H1 (cell line): Measurements from ENCODE around the gene RNF220. TPM values are rescaled to one million over a fixed set of nuclear protein-coding genes. Genes with fewer than 3 reads are reported as not detected.
"Not testable (repeated sequence)": the region's sequence is repeated elsewhere in the genome, so short reads cannot be mapped to it uniquely, and the experiment has no call there.

Experiments used
- CTCF ChIA-PET: fragments of 300-600 bp; sonication (Branson Sonifier 250); formaldehyde crosslinking; loops from one replicate; lab custom pipeline; 2021; ENCODE audit not compliant: partially characterized antibody; lab: Charles Lee
- POLR2A ChIA-PET: fragments of 300-600 bp; sonication (Branson Sonifier 250); formaldehyde crosslinking; loops from one replicate; lab custom pipeline; 2021; ENCODE audit warnings: inconsistent platforms; ENCODE audit not compliant: partially characterized antibody; lab: Charles Lee
- DNase-seq, 2 experiments: peaks; one replicate each; pipeline versions ENCODE4 v3.0.0 to v3.0.0-alpha.2; 2010 to 2022; ENCODE audit warnings: low spot score in 2 of 2, low read depth in 1 of 2, mixed read lengths in 1 of 2
- FAIRE-seq: peaks from 2 replicates; lab custom pipeline; 2011; peaks lifted over from hg19 to GRCh38; lab: Jason Lieb, UNC
- H2AFZ ChIP-seq: 2 replicates; pipeline ENCODE4 v1.8.1; 2012; ENCODE audit warnings: low read length, inconsistent platforms
- H2AK5ac ChIP-seq: 2 replicates; pipeline ENCODE4 v1.6.1; 2013; ENCODE audit warnings: low read depth, low read length
- H2BK120ac ChIP-seq: replicated peaks from 2 replicates; pipeline ENCODE3; 2013; ENCODE audit warnings: low read depth, low read length, inconsistent platforms
- H2BK12ac ChIP-seq: 2 replicates; pipeline ENCODE4 v1.6.1; 2013; ENCODE audit warnings: low read depth, low read length
- H2BK15ac ChIP-seq: 2 replicates; pipeline ENCODE4 v1.6.1; 2013; ENCODE audit warnings: low read length
- H2BK20ac ChIP-seq: 2 replicates; pipeline ENCODE4 v1.6.1; 2013; ENCODE audit warnings: low read length
- H2BK5ac ChIP-seq: 2 replicates; pipeline ENCODE4 v1.6.1; 2013; ENCODE audit warnings: low read depth, low read length
- H3K14ac ChIP-seq: 2 replicates; pipeline ENCODE4 v1.6.1; 2013; ENCODE audit warnings: inconsistent platforms; ENCODE audit not compliant: insufficient read length
- H3K18ac ChIP-seq: 2 replicates; pipeline ENCODE4 v1.6.1; 2013; ENCODE audit warnings: low read length; ENCODE audit errors: extremely low read depth
- H3K23ac ChIP-seq: 2 replicates; pipeline ENCODE4 v1.6.1; 2013; ENCODE audit warnings: inconsistent platforms; ENCODE audit not compliant: insufficient read length
- H3K23me2 ChIP-seq: 2 replicates; pipeline ENCODE4 v1.6.1; 2013; ENCODE audit warnings: low read depth, low read length
- H3K27ac ChIP-seq: 2 replicates; pipeline ENCODE4 v1.6.1; 2011; ENCODE audit warnings: low read depth, low read length, inconsistent platforms
- H3K27me3 ChIP-seq, 4 experiments: replicated peaks in 1 of 4; 1 replicate in 1 of 4; 2 replicates in 3 of 4; pipeline versions ENCODE4 v1.6.1 to v1.8.1; 2011 to 2013; ENCODE audit warnings: low read length in 3 of 4, mild to moderate bottlenecking in 3 of 4, inconsistent platforms in 2 of 4, mixed read lengths in 2 of 4, moderate library complexity in 1 of 4; ENCODE audit not compliant: control insufficient read depth in 3 of 4, insufficient read depth in 3 of 4; ENCODE audit errors: extremely low read depth in 1 of 4
- H3K36me3 ChIP-seq, 4 experiments: 2 replicates each; pipeline versions ENCODE4 v1.6.1 to v1.8.1; 2011 to 2013; ENCODE audit warnings: mild to moderate bottlenecking in 4 of 4, low read length in 3 of 4, moderate library complexity in 2 of 4, control low read depth in 1 of 4, inconsistent platforms in 1 of 4; ENCODE audit not compliant: insufficient read depth in 4 of 4, control insufficient read depth in 2 of 4
- H3K4ac ChIP-seq: replicated peaks from 2 replicates; pipeline ENCODE3; 2013; ENCODE audit warnings: low read length, low read depth, mixed read lengths, inconsistent platforms; ENCODE audit not compliant: insufficient read length
- H3K4me1 ChIP-seq, 4 experiments: replicated peaks in 1 of 4; 1 replicate in 1 of 4; 2 replicates in 3 of 4; pipeline versions ENCODE4 v1.6.1 to v1.8.1; 2011 to 2013; ENCODE audit warnings: low read length in 3 of 4, inconsistent platforms in 2 of 4, mixed read lengths in 1 of 4; ENCODE audit not compliant: insufficient read depth in 4 of 4, control insufficient read depth in 3 of 4
- H3K4me2 ChIP-seq, 2 experiments: 2 replicates each; pipeline versions ENCODE4 v1.6.1 to v1.8.1; 2011 to 2013; ENCODE audit warnings: low read depth in 2 of 2, low read length in 2 of 2, control low read depth in 1 of 2, inconsistent platforms in 1 of 2, mild to moderate bottlenecking in 1 of 2; ENCODE audit not compliant: insufficient read depth in 1 of 2
- H3K4me3 ChIP-seq, 4 experiments: fragments of 200-600, 300-600 bp in 1 of 4; sonication (generic), shearing (Covaris generic), sonication (Bioruptor Twin) in 1 of 4; 2 replicates each; pipeline versions ENCODE4 v1.5.1 to v1.8.1; 2011 to 2016; ENCODE audit warnings: low read length in 4 of 4, low read depth in 3 of 4, control low read depth in 2 of 4, inconsistent platforms in 2 of 4, mild to moderate bottlenecking in 2 of 4, mixed read lengths in 1 of 4, moderate library complexity in 1 of 4; ENCODE audit not compliant: insufficient read depth in 2 of 4; ENCODE audit errors: extremely low read depth in 1 of 4
- H3K56ac ChIP-seq: replicated peaks from 2 replicates; pipeline ENCODE3; 2013; ENCODE audit warnings: low read depth, mild to moderate bottlenecking, mixed read lengths, low read length, inconsistent platforms; ENCODE audit not compliant: insufficient read length
- H3K79me1 ChIP-seq: 2 replicates; pipeline ENCODE4 v1.6.1; 2013; ENCODE audit warnings: low read depth, low read length, control low read depth
- H3K79me2 ChIP-seq, 2 experiments: 2 replicates each; pipeline versions ENCODE4 v1.6.1 to v1.8.1; 2012 to 2013; ENCODE audit warnings: low read length in 2 of 2, mild to moderate bottlenecking in 2 of 2, inconsistent platforms in 1 of 2; ENCODE audit not compliant: insufficient read depth in 2 of 2, control insufficient read depth in 1 of 2
- H3K9ac ChIP-seq, 4 experiments: replicated peaks in 1 of 4; 1 replicate in 1 of 4; 2 replicates in 3 of 4; pipeline versions ENCODE4 v1.6.1 to v1.8.1; 2011 to 2013; ENCODE audit warnings: low read depth in 3 of 4, low read length in 3 of 4, control low read depth in 2 of 4, mild to moderate bottlenecking in 2 of 4, moderate library complexity in 2 of 4, inconsistent platforms in 1 of 4; ENCODE audit errors: extremely low read depth in 1 of 4
- H3K9me3 ChIP-seq, 2 experiments: 2 replicates each; pipeline versions ENCODE4 v1.6.1 to v1.8.1; 2012 to 2013; ENCODE audit warnings: mild to moderate bottlenecking in 2 of 2, moderate library complexity in 2 of 2, control low read depth in 1 of 2, inconsistent platforms in 1 of 2, low read depth in 1 of 2, low read length in 1 of 2, mixed read lengths in 1 of 2; ENCODE audit not compliant: insufficient read depth in 2 of 2
- H4K20me1 ChIP-seq, 2 experiments: replicated peaks in 1 of 2; 2 replicates each; pipeline versions ENCODE3 to v1.8.1; 2011 to 2013; ENCODE audit warnings: inconsistent platforms in 2 of 2, low read length in 2 of 2, mild to moderate bottlenecking in 1 of 2; ENCODE audit not compliant: insufficient read depth in 2 of 2, control insufficient read depth in 1 of 2
- H4K5ac ChIP-seq: 2 replicates; pipeline ENCODE4 v1.6.1; 2013; ENCODE audit warnings: low read length, low read depth, mixed read lengths, inconsistent platforms; ENCODE audit not compliant: insufficient read length
- H4K8ac ChIP-seq: 2 replicates; pipeline ENCODE4 v1.8.0; 2013; ENCODE audit warnings: mild to moderate bottlenecking, moderate library complexity, low read length, inconsistent platforms; ENCODE audit not compliant: insufficient read depth; ENCODE audit errors: extremely low read depth
- H4K91ac ChIP-seq: replicated peaks from 2 replicates; pipeline ENCODE3; 2013; ENCODE audit warnings: low read length, mixed read lengths, inconsistent platforms; ENCODE audit not compliant: insufficient read length
- ATF3 ChIP-seq: IDR thresholded peaks from 2 replicates; pipeline ENCODE4 v1.6.1; 2011; ENCODE audit warnings: low read depth, mild to moderate bottlenecking, low read length; ENCODE audit not compliant: insufficient read depth
- EGR1 ChIP-seq: IDR thresholded peaks from 2 replicates; pipeline ENCODE4 v1.6.1; 2011; ENCODE audit warnings: low read depth, low read length, borderline replicate concordance
- PHF8 ChIP-seq: fragments of 200-600 bp; sonication (generic); conservative IDR thresholded peaks from 2 replicates; pipeline ENCODE4 v1.7.1; 2012; ENCODE audit warnings: low read depth, mild to moderate bottlenecking, inconsistent platforms, low read length, moderate library complexity
- SAP30 ChIP-seq: fragments of 300-600 bp; sonication (generic); IDR thresholded peaks from 2 replicates; pipeline ENCODE4 v1.7.1; 2012; ENCODE audit warnings: low read length, moderate library complexity, mild to moderate bottlenecking, inconsistent platforms; ENCODE audit not compliant: insufficient read depth, insufficient replicate concordance
- SIX5 ChIP-seq: IDR thresholded peaks from 2 replicates; pipeline ENCODE4 v1.6.1; 2011; ENCODE audit warnings: mild to moderate bottlenecking, low read depth, low read length
- SP2 ChIP-seq: IDR thresholded peaks from 2 replicates; pipeline ENCODE4 v1.6.1; 2012; ENCODE audit warnings: mild to moderate bottlenecking, low read length, inconsistent platforms
- YY1 ChIP-seq: IDR thresholded peaks from 2 replicates; pipeline ENCODE4 v1.6.1; 2011; ENCODE audit warnings: low read depth, mild to moderate bottlenecking, low read length
- WGBS, 2 experiments: shearing (Covaris generic) in 1 of 2; methylation state at CpG; one replicate each; pipeline versions ENCODE4 v1.1.6 to v1.1.7; 2013 to 2015; ENCODE audit warnings: low lambda C conversion rate in 2 of 2, mixed read lengths in 2 of 2, inconsistent platforms in 1 of 2, low coverage in 1 of 2, missing lambda C conversion rate in 1 of 2; ENCODE audit not compliant: insufficient replicate concordance in 2 of 2, insufficient coverage in 1 of 2, insufficient read length in 1 of 2; ENCODE audit errors: extremely low coverage in 1 of 2, missing lambda C conversion rate in 1 of 2; 5-methylcytosine and 5-hydroxymethylcytosine counted together
- polyA plus RNA-seq, 7 experiments: library from polyadenylated mRNA; depleted of rRNA in 3 of 7; stranded (reverse) in 5 of 7; unstranded in 2 of 7; fragments of >200 nt in 5 of 7; fragments of 200-250 nt in 2 of 7; gene quantifications; 1 replicate in 5 of 7; 2 replicates in 1 of 7; 4 replicates in 1 of 7; pipeline versions ENCODE4 v1.2.1 to v1.2.3, GENCODE V29; 2011 to 2013; ENCODE audit warnings: missing spikeins in 2 of 7, mixed read lengths in 2 of 7
- total RNA-seq: library from RNA; stranded (reverse); fragmentation: NEBNext Ultra II Directional; extraction: Animal tissue kit (Norgen Biotek cat#: 25700); gene quantifications from 2 replicates; pipeline ENCODE4 v1.2.1, GENCODE V29; 2021

RNF220 gene
- total and polyA plus RNA-seq, 2 of the 8 experiments (the other 6 are each of a cell fraction or from before 2014, with no cell fraction given) = 123 to 160 TPM

- no peak for TF ChIP-seq SP2
- no peak for TF ChIP-seq SAP30
- TF ChIP-seq PHF8 = no peak
- no peak for TF ChIP-seq YY1
- no peak for TF ChIP-seq SIX5
- no peak for TF ChIP-seq EGR1
- TF ChIP-seq ATF3 = no peak
Observed at GRCh38 chr1:44559913-44560312, 154.9 kb downstream of the RNF220 start (continued).

- H3K27ac ChIP-seq, H3K23me2 ChIP-seq, H2BK5ac ChIP-seq, H4K91ac ChIP-seq, H3K56ac ChIP-seq, H2BK15ac ChIP-seq, H3K18ac ChIP-seq, H2BK12ac ChIP-seq, H2BK20ac ChIP-seq, H3K4ac ChIP-seq, H4K5ac ChIP-seq, H3K4me2 ChIP-seq, H3K79me2 ChIP-seq, H3K14ac ChIP-seq, H3K9me3 ChIP-seq, H2AFZ ChIP-seq, FAIRE-seq, DNase-seq, H4K20me1 ChIP-seq, H3K79me1 ChIP-seq, H3K23ac ChIP-seq, H3K36me3 ChIP-seq, H4K8ac ChIP-seq, H2AK5ac ChIP-seq, H2BK120ac ChIP-seq, H3K4me3 ChIP-seq, H3K9ac ChIP-seq: not testable (repeated sequence)
- H3K27me3 ChIP-seq = peaks cover 0 to 15% (median 5%) of the 10 kb centered on the region in 4 experiments; a peak in 4 of 7 replicates
- POLR2A ChIA-PET = interaction anchor here (1.1 kb wide), 1 partner anchor 71 kb away, joined by 6 read pairs; no protein-coding TSS in a partner anchor
- CTCF ChIA-PET = interaction anchor here (0.6 to 8.2 kb wide), 9 partner anchors 11 to 390 kb away, joined by 3 to 84 read pairs (median 3); no protein-coding TSS in a partner anchor
- peaks cover 0 to 14% (median 4%) of the 10 kb centered on the region in 4 experiments; a peak in 5 of 7 replicates for H3K4me1 ChIP-seq
- 92% methylated on average over 3 of the region's 3 CpGs; no CpG with 5 or more reads in 1 of the 2 experiments for WGBS, 2 experiments
Observed at GRCh38 chr1:44560696-44561095, 155.6 kb downstream of the RNF220 start.
